ENCODE data around the gene PDLIM4. TPM values are rescaled to one million over a fixed set of nuclear protein-coding genes. Genes with fewer than 3 reads are reported as not detected.
A peak's percentile ranks its signal among the peaks of the same experiment; 100 is the strongest.

PDLIM4 gene
- total RNA-seq, 1 donor: 67.7 TPM

DNA sequence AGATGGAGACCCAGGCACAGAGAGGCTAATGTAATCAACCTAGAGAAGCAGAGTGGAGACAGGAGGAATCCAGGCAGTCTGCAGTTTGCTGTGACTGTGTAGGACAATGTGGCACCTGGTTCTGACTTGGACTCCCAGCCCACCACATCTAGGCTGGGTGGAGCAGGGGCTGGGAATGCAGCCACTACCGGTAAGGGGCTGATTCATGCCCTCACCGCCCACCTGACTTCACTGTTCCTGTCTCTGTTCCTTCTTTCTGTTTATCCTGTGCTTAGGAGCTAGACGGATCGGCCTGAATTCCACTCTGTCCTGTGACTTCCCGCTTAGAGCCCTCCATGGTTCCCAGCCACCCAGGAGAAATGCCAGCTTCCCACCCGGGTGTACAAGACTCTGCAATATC is 2.6 kb downstream of the PDLIM4 start:
- Histone ChIP-seq H3K79me2 (ENCODE audit: insufficient read depth, low read length) (peaks cover 67% of the 10 kb centered on the region), H3K27ac (ENCODE audit: low read depth, low read length) (peak overlapping the region; percentile 98), H3K4me3 (ENCODE audit: insufficient read depth, low read length) (peak overlapping the region; percentile 81), H3K27me3 (ENCODE audit: insufficient read depth, low read length) (no peaks in the 10 kb centered on the region), H2AFZ (ENCODE audit: low read length) (no peak overlapping the region), H4K20me1 (ENCODE audit: insufficient read depth, low read length) (peaks cover 52% of the 10 kb centered on the region), H3K4me2 (ENCODE audit: insufficient read depth, low read length) (peak overlapping the region; percentile 98), H3K4me1 (ENCODE audit: insufficient read depth, low read length) (peaks cover 72% of the 10 kb centered on the region), H3K36me3 (ENCODE audit: insufficient read depth, low read length) (peaks cover 33% of the 10 kb centered on the region), H3K9me3 (ENCODE audit: low read depth, low read length) (no peaks in the 10 kb centered on the region)
- DNase-seq (ENCODE audit: insufficient read length, low spot score, missing footprints): no peak
- no peak for TF ChIP-seq CTCF (IDR thresholded peaks at IDR 0.05; ENCODE audit: extremely low read depth, low read depth, low read length)

- DNase-seq (ENCODE audit: insufficient read length, low spot score, missing footprints): peak; percentile 94
- peaks cover 53% of the 10 kb centered on the region for H4K20me1 ChIP-seq (ENCODE audit: insufficient read depth, low read length)
- H3K4me2 ChIP-seq (ENCODE audit: insufficient read depth, low read length): peak overlapping the region; percentile 98
- H3K79me2 ChIP-seq (ENCODE audit: insufficient read depth, low read length): peaks cover 72% of the 10 kb centered on the region
- TF ChIP-seq CTCF (IDR thresholded peaks at IDR 0.05; ENCODE audit: extremely low read depth, low read depth, low read length): no peak
- H3K36me3 ChIP-seq (ENCODE audit: insufficient read depth, low read length): peaks cover 36% of the 10 kb centered on the region
- no peaks in the 10 kb centered on the region for H3K9me3 ChIP-seq (ENCODE audit: low read depth, low read length)
- no peak overlapping the region for H2AFZ ChIP-seq (ENCODE audit: low read length)
- peaks cover 81% of the 10 kb centered on the region for H3K4me1 ChIP-seq (ENCODE audit: insufficient read depth, low read length)
- H3K27ac ChIP-seq (ENCODE audit: low read depth, low read length): peak overlapping the region; percentile 98
- H3K27me3 ChIP-seq (ENCODE audit: insufficient read depth, low read length): no peaks in the 10 kb centered on the region
- H3K4me3 ChIP-seq (ENCODE audit: insufficient read depth, low read length): peak overlapping the region; percentile 81
Observed at GRCh38 chr5:132260714-132261551, 3.4 kb downstream of the PDLIM4 start.

- H3K27me3 ChIP-seq (ENCODE audit: insufficient read depth, low read length): no peaks in the 10 kb centered on the region
- H3K4me1 ChIP-seq (ENCODE audit: insufficient read depth, low read length): peaks cover 85% of the 10 kb centered on the region
- no peak overlapping the region for H3K4me2 ChIP-seq (ENCODE audit: insufficient read depth, low read length)
- DNase-seq (ENCODE audit: insufficient read length, low spot score, missing footprints): no peak
- H4K20me1 ChIP-seq (ENCODE audit: insufficient read depth, low read length): peaks cover 63% of the 10 kb centered on the region
- H3K9me3 ChIP-seq (ENCODE audit: low read depth, low read length): no peaks in the 10 kb centered on the region
- peaks cover 49% of the 10 kb centered on the region for H3K36me3 ChIP-seq (ENCODE audit: insufficient read depth, low read length)
- H2AFZ ChIP-seq (ENCODE audit: low read length): no peak overlapping the region
- no peak overlapping the region for H3K4me3 ChIP-seq (ENCODE audit: insufficient read depth, low read length)
- no peak for TF ChIP-seq CTCF (IDR thresholded peaks at IDR 0.05; ENCODE audit: extremely low read depth, low read depth, low read length)
- H3K27ac ChIP-seq (ENCODE audit: low read depth, low read length): peak overlapping the region; percentile 98
- H3K79me2 ChIP-seq (ENCODE audit: insufficient read depth, low read length): peaks cover 82% of the 10 kb centered on the region
Observed at GRCh38 chr5:132261881-132262845, 4.7 kb downstream of the PDLIM4 start.
